Activated naive CD4-positive, alpha-beta T cell treated with anti-CD3 and anti-CD28 coated beads, Interleukin-2, amount 10 ng/mL, durations not matched to agents 7 days and 5 days (primary cell): Measurements from ENCODE around the gene CCDC24.

Experiments used
- CTCF ChIA-PET: fragments of 350-600 bp; sonication (Branson Sonifier 250); formaldehyde crosslinking; loops from one replicate; lab custom pipeline; 2021; ENCODE audit warnings: antibody characterized with exemption; lab: Charles Lee
- DNase-seq: peaks from one replicate; pipeline ENCODE4 v3.0.0-alpha.2; 2020
- H3K27ac Mint-ChIP-seq: one replicate; pipeline ENCODE4 v1.8.0; 2021; ENCODE audit warnings: mild to moderate bottlenecking, moderate library complexity, mixed read lengths
- H3K27me3 Mint-ChIP-seq: one replicate; pipeline ENCODE4 v1.8.0; 2021; ENCODE audit warnings: mild to moderate bottlenecking, mixed read lengths
- H3K36me3 Mint-ChIP-seq: one replicate; pipeline ENCODE4 v1.8.0; 2021; ENCODE audit warnings: mixed read lengths
- H3K4me1 Mint-ChIP-seq: one replicate; pipeline ENCODE4 v1.8.0; 2021; ENCODE audit warnings: mixed read lengths
- H3K4me3 Mint-ChIP-seq: one replicate; pipeline ENCODE4 v1.8.0; 2021; ENCODE audit warnings: mild to moderate bottlenecking, moderate library complexity, mixed read lengths
- H3K9me3 Mint-ChIP-seq: one replicate; pipeline ENCODE4 v1.8.0; 2021; ENCODE audit warnings: mixed read lengths

The CCDC24 gene

DNA sequence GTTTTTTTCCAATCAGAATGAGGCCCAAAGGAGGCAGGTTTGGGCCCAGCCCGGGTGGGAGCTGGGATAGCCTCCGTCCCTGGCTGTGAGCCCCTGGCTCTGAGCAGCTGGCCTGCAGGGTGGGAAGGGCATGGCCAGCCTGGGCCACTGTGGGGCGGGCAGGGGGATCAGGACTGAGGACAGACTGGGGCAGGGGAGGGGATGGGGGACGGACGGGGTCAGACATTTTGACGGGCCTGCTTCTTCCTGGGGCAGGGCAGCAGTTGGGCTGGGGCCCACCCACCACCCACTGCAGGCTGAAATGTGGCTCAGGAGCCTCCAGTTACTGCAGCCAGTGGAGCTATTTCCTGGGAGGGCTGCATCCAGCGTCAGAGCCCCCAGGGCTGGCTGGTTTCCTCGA lies 42.4 kb downstream of the CCDC24 start:
- CTCF ChIA-PET = interaction anchor here (2.1 to 9.8 kb wide), 2 partner anchors 15 to 30 kb away, joined by 8 to 161 read pairs; no protein-coding TSS in a partner anchor
- no peak for DNase-seq
- Mint-ChIP-seq H3K4me3 (no peak overlapping the region), H3K9me3 (no peaks in the 10 kb centered on the region), H3K27ac (no peak overlapping the region), H3K4me1 (peaks cover 27% of the 10 kb centered on the region), H3K36me3 (no peaks in the 10 kb centered on the region), H3K27me3 (peaks cover 18% of the 10 kb centered on the region)

DNA sequence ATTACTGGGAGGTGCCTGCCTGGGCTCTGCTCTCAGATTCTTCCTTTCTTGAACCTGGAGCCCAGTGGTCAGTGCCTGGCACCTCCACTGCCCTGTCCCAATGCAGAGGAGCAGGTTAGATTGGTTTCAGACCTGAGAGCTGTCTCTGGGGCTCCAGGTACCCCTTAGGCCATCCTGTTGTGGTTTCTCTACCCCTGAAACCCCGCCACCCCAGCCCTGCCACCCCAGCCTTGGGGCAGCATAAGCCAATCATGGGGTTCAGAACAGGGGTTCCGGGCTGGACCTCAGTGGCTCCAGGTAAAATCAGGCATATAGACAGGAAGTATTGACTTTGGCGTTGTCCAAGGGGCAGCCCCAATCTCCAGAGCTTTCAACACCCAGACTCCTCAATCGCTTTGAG lies 43.0 kb downstream of the CCDC24 start:
- H3K27me3 Mint-ChIP-seq = peaks cover 18% of the 10 kb centered on the region
- H3K4me1 Mint-ChIP-seq = peaks cover 21% of the 10 kb centered on the region
- H3K36me3 Mint-ChIP-seq = no peaks in the 10 kb centered on the region
- CTCF ChIA-PET = interaction anchor here (1.1 to 9.8 kb wide), 3 partner anchors 14 to 381 kb away, joined by 3 to 161 read pairs (median 8); no protein-coding TSS in a partner anchor
- no peak overlapping the region for H3K27ac Mint-ChIP-seq
- no peak for DNase-seq
- no peak overlapping the region for H3K4me3 Mint-ChIP-seq
- no peaks in the 10 kb centered on the region for H3K9me3 Mint-ChIP-seq

DNA sequence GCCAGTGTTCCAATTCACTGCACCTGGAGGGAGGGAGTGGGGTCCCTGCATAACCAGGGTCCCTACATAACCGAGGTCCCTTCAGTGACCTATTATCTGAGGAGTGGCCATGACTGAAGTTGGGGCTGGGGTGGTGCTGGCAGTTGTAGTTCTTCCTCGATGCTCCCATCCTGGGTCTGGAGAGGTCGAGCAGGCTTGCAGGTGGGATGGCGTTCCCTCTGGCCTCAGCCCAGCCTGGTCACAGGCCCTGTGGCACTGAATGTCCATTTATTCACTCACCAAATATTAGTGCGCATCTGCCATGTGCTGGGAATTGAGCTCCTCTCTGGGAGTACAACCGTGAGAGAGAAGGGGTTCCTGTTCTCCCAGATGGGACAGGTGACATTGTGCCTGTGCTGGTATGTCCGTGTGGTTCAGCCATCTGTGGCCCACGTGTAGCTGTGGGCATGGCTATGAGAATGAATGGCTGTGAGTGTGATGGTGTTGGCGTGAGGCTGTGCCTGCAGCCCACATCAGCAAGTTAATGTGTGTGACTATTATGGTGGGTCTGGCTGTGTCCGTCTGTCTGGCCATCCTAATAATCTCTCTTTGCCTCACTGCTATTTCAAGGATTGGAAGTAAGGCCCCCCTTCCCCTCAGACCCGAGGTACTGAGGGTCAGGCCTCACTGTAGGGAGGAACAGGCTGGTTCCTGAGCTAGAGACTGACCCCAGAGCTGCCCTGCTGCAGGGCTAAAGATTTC lies 43.7 kb downstream of the CCDC24 start:
- no peak for DNase-seq
- H3K9me3 Mint-ChIP-seq = no peaks in the 10 kb centered on the region
- no peaks in the 10 kb centered on the region for H3K36me3 Mint-ChIP-seq
- CTCF ChIA-PET = interaction anchor here (0.6 to 9.8 kb wide), 10 partner anchors 10 to 391 kb away, joined by 3 to 161 read pairs (median 6); no protein-coding TSS in a partner anchor
- no peak overlapping the region for H3K27ac Mint-ChIP-seq
- H3K4me1 Mint-ChIP-seq = peaks cover 16% of the 10 kb centered on the region
- peaks cover 23% of the 10 kb centered on the region for H3K27me3 Mint-ChIP-seq
- H3K4me3 Mint-ChIP-seq = no peak overlapping the region

- Mint-ChIP-seq H3K27me3 (peaks cover 22% of the 10 kb centered on the region), H3K4me1 (peaks cover 16% of the 10 kb centered on the region), H3K9me3 (no peaks in the 10 kb centered on the region), H3K27ac (no peak overlapping the region), H3K36me3 (no peaks in the 10 kb centered on the region), H3K4me3 (no peak overlapping the region)
- no peak for DNase-seq
- CTCF ChIA-PET = interaction anchor here (0.6 to 9.8 kb wide), 18 partner anchors 9 to 508 kb away, joined by 3 to 161 read pairs (median 4); partner anchors contain the start of gene DMAP1
Measured at GRCh38 chr1:44035726-44036408, 44.5 kb downstream of the CCDC24 start.

GRCh38 chr1:44036409-44037139 lies 45.2 kb downstream of the CCDC24 start:
- DNase-seq = peak; percentile 79
- H3K9me3 Mint-ChIP-seq = no peaks in the 10 kb centered on the region
- H3K27ac Mint-ChIP-seq = no peak overlapping the region
- no peaks in the 10 kb centered on the region for H3K36me3 Mint-ChIP-seq
- CTCF ChIA-PET = interaction anchor here (0.6 to 9.8 kb wide), 17 partner anchors 8 to 555 kb away, joined by 3 to 161 read pairs (median 5); partner anchors contain the start of gene DMAP1
- no peak overlapping the region for H3K4me3 Mint-ChIP-seq
- H3K27me3 Mint-ChIP-seq = peaks cover 15% of the 10 kb centered on the region
- peaks cover 12% of the 10 kb centered on the region for H3K4me1 Mint-ChIP-seq

DNA sequence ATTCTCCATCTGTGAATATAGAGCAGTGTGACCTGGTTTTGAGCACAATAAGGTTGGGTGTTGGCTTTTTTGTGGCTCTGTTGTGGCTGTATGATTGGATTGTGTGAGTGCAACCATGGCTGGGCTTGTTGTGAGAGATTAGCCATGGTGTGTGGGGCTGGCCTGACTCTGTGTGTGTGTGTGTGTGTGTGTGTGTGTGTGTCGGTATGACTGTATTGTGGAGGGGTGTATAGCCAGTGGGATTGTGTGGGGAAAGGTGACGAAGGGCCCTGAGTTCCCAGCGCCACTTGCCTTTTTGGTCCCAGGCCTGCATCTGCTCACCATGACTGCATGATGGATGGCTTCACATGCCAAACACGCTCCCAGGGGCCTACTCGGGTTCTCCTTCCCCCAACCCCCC lies 45.8 kb downstream of the CCDC24 start:
- CTCF ChIA-PET = interaction anchor here (0.6 to 9.8 kb wide), 16 partner anchors 7 to 556 kb away, joined by 3 to 161 read pairs (median 5); partner anchors contain the start of gene DMAP1
- Mint-ChIP-seq H3K9me3 (no peaks in the 10 kb centered on the region), H3K27ac (peak overlapping the region; percentile 43), H3K36me3 (no peaks in the 10 kb centered on the region), H3K4me3 (no peak overlapping the region), H3K4me1 (peaks cover 7% of the 10 kb centered on the region), H3K27me3 (peaks cover 14% of the 10 kb centered on the region)
- DNase-seq = no peak

- Mint-ChIP-seq H3K4me1 (no peaks in the 10 kb centered on the region), H3K27me3 (peaks cover 23% of the 10 kb centered on the region), H3K36me3 (no peaks in the 10 kb centered on the region), H3K9me3 (no peaks in the 10 kb centered on the region), H3K4me3 (no peak overlapping the region), H3K27ac (no peak overlapping the region)
- DNase-seq = no peak
- CTCF ChIA-PET = interaction anchor here (2.0 kb wide), 1 partner anchor 33 kb away, joined by 14 read pairs; no protein-coding TSS in a partner anchor
Measured at GRCh38 chr1:44038876-44039657, 47.7 kb downstream of the CCDC24 start.

DNA sequence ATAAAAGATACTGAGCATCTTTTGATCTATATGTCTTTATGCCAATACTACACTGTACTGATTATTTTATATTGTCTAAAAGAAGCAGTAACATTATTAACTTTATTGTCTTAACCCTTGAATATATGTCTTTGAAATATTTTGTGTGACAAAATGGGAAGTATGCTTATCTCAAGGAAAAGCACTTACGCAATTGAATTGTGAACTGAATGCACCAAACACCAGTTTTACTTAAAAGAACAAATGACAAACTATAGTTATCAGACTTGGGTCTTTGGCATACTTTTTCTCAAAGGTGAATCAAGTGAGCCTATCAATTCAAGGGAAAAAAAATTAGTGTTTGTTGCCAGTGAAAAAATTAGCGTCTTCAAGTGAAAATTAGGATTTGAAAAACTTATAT lies 49.0 kb downstream of the CCDC24 start:
- Mint-ChIP-seq H3K4me1 (no peaks in the 10 kb centered on the region), H3K9me3 (no peaks in the 10 kb centered on the region), H3K27ac (no peak overlapping the region), H3K4me3 (no peak overlapping the region), H3K36me3 (no peaks in the 10 kb centered on the region), H3K27me3 (peaks cover 26% of the 10 kb centered on the region)
- CTCF ChIA-PET = interaction anchor here (1.3 to 2.0 kb wide), 3 partner anchors 34 to 42 kb away, joined by 4 to 14 read pairs (median 6); no protein-coding TSS in a partner anchor
- DNase-seq = no peak

- Mint-ChIP-seq H3K36me3 (no peaks in the 10 kb centered on the region), H3K4me3 (no peak overlapping the region), H3K9me3 (no peaks in the 10 kb centered on the region), H3K27ac (no peak overlapping the region), H3K4me1 (no peaks in the 10 kb centered on the region), H3K27me3 (peaks cover 26% of the 10 kb centered on the region)
- CTCF ChIA-PET = interaction anchor here (1.3 to 2.0 kb wide), 3 partner anchors 35 to 43 kb away, joined by 4 to 14 read pairs (median 6); no protein-coding TSS in a partner anchor
- no peak for DNase-seq
Measured at GRCh38 chr1:44040846-44041245, 49.4 kb downstream of the CCDC24 start.

DNA sequence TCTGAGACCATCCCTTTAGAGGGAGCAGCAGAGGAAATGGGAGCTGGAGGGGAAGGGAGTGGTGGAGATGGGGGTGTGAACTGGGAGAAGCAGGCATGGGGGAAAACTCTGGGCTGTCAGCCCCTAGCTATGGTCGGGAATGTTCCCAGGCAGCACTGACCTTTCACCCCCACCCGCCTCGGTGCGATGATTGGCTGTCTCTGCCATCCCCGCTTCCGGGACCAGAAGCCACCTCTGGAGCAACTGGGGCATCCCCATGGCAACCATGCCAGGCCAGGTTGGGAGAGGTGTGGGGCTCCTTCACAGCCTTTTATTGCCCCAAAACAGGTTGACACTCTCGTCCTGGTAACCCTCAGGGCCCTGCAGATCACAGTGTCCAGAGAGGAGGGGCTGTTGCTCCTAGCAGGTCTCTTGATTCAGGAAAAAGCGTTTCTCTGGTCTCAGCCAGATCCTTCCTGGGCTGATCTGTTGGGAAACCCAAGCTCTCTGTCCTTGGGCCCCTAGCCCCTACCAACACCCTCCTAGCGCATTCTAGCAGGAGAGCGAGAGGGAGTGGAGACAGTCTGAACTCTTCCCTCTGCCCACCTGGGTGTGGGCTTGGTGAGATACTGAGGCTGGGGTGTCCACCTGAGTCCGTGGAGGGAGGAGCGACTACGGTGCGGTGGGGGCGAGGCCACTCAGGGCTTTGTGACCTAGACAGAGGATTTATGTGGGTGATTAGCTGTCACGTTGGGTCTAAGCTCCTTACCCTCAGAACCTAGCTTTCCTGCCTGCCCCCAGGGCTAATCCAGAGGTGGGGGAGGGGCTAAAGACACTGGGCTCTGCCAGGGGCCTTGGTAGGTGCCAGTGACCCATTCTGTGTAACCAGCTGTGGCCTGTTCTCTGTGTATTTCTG lies 52.0 kb downstream of the CCDC24 start:
- Mint-ChIP-seq H3K9me3 (no peaks in the 10 kb centered on the region), H3K36me3 (no peaks in the 10 kb centered on the region), H3K4me1 (peaks cover 14% of the 10 kb centered on the region), H3K27ac (no peak overlapping the region), H3K4me3 (no peak overlapping the region), H3K27me3 (peaks cover 30% of the 10 kb centered on the region)
- DNase-seq = no peak
- CTCF ChIA-PET = interaction anchor here (0.9 to 8.3 kb wide), 2 partner anchors 38 to 280 kb away, joined by 3 to 102 read pairs; no protein-coding TSS in a partner anchor

DNA sequence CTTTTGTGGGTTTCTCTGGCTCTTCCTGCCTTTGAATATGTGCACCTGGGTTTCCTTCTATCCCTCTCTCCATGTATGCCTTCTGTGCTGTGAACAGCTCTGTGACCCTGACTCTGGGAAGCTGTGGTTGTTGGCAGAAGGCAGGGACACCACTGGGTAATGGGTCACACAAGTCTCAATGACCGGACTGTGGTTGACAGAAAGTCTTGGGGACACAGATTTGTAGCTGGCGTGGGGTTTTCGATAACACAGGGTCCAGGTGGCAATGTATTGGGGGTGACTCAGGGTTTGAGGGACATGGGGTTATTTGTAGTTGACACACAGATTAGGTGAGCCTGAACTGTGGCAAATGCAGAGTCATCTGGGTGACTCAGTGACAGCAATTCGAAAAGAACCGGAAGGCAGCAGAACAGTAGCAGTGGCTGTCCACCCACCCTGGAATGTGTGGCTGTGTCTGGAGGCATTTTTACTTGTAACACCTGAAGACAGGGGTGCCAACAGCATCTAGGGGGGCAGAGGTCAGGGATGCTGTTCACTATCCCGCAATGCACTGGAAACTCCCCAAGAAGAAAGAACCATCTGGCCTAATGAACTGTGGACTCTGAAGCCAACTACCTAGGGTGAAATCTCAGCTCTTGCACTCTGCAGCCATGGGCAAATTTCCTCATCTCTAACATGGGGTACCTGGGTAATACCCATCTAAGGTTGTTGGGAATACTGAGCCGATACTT lies 52.8 kb downstream of the CCDC24 start:
- CTCF ChIA-PET = interaction anchor here (1.1 to 8.3 kb wide), 2 partner anchors 8 to 39 kb away, joined by 4 to 102 read pairs; no protein-coding TSS in a partner anchor
- Mint-ChIP-seq H3K4me1 (peaks cover 14% of the 10 kb centered on the region), H3K36me3 (no peaks in the 10 kb centered on the region), H3K9me3 (no peaks in the 10 kb centered on the region), H3K4me3 (no peak overlapping the region), H3K27me3 (peaks cover 34% of the 10 kb centered on the region), H3K27ac (no peak overlapping the region)
- no peak for DNase-seq

- Mint-ChIP-seq H3K4me3 (no peak overlapping the region), H3K4me1 (peaks cover 14% of the 10 kb centered on the region), H3K27ac (no peak overlapping the region), H3K27me3 (peaks cover 29% of the 10 kb centered on the region), H3K36me3 (no peaks in the 10 kb centered on the region), H3K9me3 (no peaks in the 10 kb centered on the region)
- DNase-seq = no peak
- CTCF ChIA-PET = interaction anchor here (1.1 to 8.3 kb wide), 3 partner anchors 9 to 110 kb away, joined by 4 to 102 read pairs (median 5); no protein-coding TSS in a partner anchor
Measured at GRCh38 chr1:44045064-44045463, 53.7 kb downstream of the CCDC24 start.
